Breast epithelium (tissue), 4 donors: ENCODE results near the gene IL1F10. TPM values are rescaled to one million over a fixed set of nuclear protein-coding genes. Genes with fewer than 3 reads are reported as not detected.

Source experiments
- DNase-seq, 2 donors: peaks; one replicate each; pipeline ENCODE4 v3.0.0-alpha.2; 2019; ENCODE audit warnings: low spot score in 2 of 2
- H3K27ac ChIP-seq, 2 donors: fragments of 200-600 bp; sonication (generic) in 1 of 2; one replicate each; pipeline ENCODE4 v1.5.1; 2016 to 2019; ENCODE audit warnings: mild to moderate bottlenecking in 1 of 2
- H3K27me3 ChIP-seq, 2 donors: fragments of 200-600 bp; sonication (generic) in 1 of 2; one replicate each; pipeline versions ENCODE4 v1.5.1 to v1.6.0; 2017 to 2019; ENCODE audit warnings: control low read depth in 1 of 2, mild to moderate bottlenecking in 1 of 2
- H3K36me3 ChIP-seq: fragments of 200-600 bp; one replicate; pipeline ENCODE4 v1.5.1; 2019
- H3K4me1 ChIP-seq, 2 donors: fragments of 200-600 bp; sonication (generic); one replicate each; pipeline ENCODE4 v1.5.1; 2016 to 2019; ENCODE audit warnings: control low read depth in 1 of 2
- H3K4me3 ChIP-seq, 3 donors: fragments of 200-600 bp; sonication (generic); 1 replicate in 2 of 3; 2 replicates in 1 of 3; pipeline ENCODE4 v1.5.1; 2016 to 2019; ENCODE audit warnings: mild to moderate bottlenecking in 3 of 3, moderate library complexity in 2 of 3
- H3K9me3 ChIP-seq, 2 donors: fragments of 200-600 bp; sonication (generic) in 1 of 2; one replicate each; pipeline ENCODE4 v1.5.1; 2016 to 2019; ENCODE audit warnings: control low read depth in 1 of 2
- POLR2A ChIP-seq: fragments of 450-650 bp; IDR thresholded peaks from one replicate; pipeline ENCODE4 v1.6.1; 2016; ENCODE audit warnings: antibody characterized with exemption, mild to moderate bottlenecking, moderate library complexity
- POLR2AphosphoS5 ChIP-seq, 3 donors: sonication (generic); formaldehyde crosslinking; IDR thresholded peaks; one replicate each; pipeline ENCODE4 v1.6.1; 2017; ENCODE audit warnings: antibody characterized with exemption in 3 of 3
- intact Hi-C: fragments of 100-400 bp; cut with DNase I; formaldehyde crosslinking; loops from one replicate; pipeline ENCODE4 v1.15.1; 2023; ENCODE audit warnings: low total_unique reads
- total RNA-seq, 3 donors: library from RNA; depleted of rRNA; stranded (reverse); fragments of >200 nt; gene quantifications; one replicate each; pipeline ENCODE4 v1.1.0, GENCODE V29; 2016
- TF ChIP-seq, protein P1 (sequence below), 3 donors: fragments of 450-650 bp; IDR thresholded peaks; one replicate each; pipeline ENCODE4 v1.5.1; 2016 to 2017; ENCODE audit warnings: antibody characterized with exemption in 3 of 3, mild to moderate bottlenecking in 3 of 3, moderate library complexity in 3 of 3

IL1F10 gene
- total RNA-seq, 3 donors from 2014 or later, result not detected

GRCh38 chr2:113027691-113028090 lies 40.1 kb upstream of the IL1F10 start:
- H3K27ac ChIP-seq, result no peak overlapping the region
- no peaks in the 10 kb centered on the region for H3K36me3 ChIP-seq
- H3K4me1 ChIP-seq, result no peaks in the 10 kb centered on the region
- TF ChIP-seq, protein P1, sequence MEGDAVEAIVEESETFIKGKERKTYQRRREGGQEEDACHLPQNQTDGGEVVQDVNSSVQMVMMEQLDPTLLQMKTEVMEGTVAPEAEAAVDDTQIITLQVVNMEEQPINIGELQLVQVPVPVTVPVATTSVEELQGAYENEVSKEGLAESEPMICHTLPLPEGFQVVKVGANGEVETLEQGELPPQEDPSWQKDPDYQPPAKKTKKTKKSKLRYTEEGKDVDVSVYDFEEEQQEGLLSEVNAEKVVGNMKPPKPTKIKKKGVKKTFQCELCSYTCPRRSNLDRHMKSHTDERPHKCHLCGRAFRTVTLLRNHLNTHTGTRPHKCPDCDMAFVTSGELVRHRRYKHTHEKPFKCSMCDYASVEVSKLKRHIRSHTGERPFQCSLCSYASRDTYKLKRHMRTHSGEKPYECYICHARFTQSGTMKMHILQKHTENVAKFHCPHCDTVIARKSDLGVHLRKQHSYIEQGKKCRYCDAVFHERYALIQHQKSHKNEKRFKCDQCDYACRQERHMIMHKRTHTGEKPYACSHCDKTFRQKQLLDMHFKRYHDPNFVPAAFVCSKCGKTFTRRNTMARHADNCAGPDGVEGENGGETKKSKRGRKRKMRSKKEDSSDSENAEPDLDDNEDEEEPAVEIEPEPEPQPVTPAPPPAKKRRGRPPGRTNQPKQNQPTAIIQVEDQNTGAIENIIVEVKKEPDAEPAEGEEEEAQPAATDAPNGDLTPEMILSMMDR (IDR thresholded peaks at IDR 0.05), result no peak
- peaks cover 0 to 8% of the 10 kb centered on the region in 2 donors for H3K27me3 ChIP-seq
- intact Hi-C loops, result no loop called here
- no peak overlapping the region for H3K4me3 ChIP-seq
- no peaks in the 10 kb centered on the region for H3K9me3 ChIP-seq
- DNase-seq, result no peak

- no peak overlapping the region for H3K4me3 ChIP-seq
- DNase-seq, result no peak
- intact Hi-C loops, result no loop called here
- H3K27ac ChIP-seq, result no peak overlapping the region
- TF ChIP-seq POLR2AphosphoS5 (IDR thresholded peaks at IDR 0.05) (no peak), POLR2A (no peak)
- TF ChIP-seq, protein P1 (IDR thresholded peaks at IDR 0.05), result no peak
- H3K27me3 ChIP-seq, result peaks cover 0 to 8% of the 10 kb centered on the region in 2 donors
- no peaks in the 10 kb centered on the region for H3K9me3 ChIP-seq
- no peaks in the 10 kb centered on the region for H3K4me1 ChIP-seq
- no peaks in the 10 kb centered on the region for H3K36me3 ChIP-seq
These were observed 39.7 kb upstream of the IL1F10 start for GRCh38 chr2:113028112-113028511.

- H3K36me3 ChIP-seq, result no peaks in the 10 kb centered on the region
- no peaks in the 10 kb centered on the region for H3K27me3 ChIP-seq
- no peaks in the 10 kb centered on the region for H3K9me3 ChIP-seq
- no peak for DNase-seq
- H3K4me1 ChIP-seq, result no peaks in the 10 kb centered on the region
- no peak overlapping the region for H3K27ac ChIP-seq
- H3K4me3 ChIP-seq, result no peak overlapping the region
- TF ChIP-seq POLR2A, result no peak
- TF ChIP-seq POLR2AphosphoS5 (IDR thresholded peaks at IDR 0.05), result no peak
- TF ChIP-seq, protein P1 (IDR thresholded peaks at IDR 0.05), result no peak
- intact Hi-C loops, result no loop called here
These were observed 35.0 kb upstream of the IL1F10 start for GRCh38 chr2:113032737-113033136.

DNA sequence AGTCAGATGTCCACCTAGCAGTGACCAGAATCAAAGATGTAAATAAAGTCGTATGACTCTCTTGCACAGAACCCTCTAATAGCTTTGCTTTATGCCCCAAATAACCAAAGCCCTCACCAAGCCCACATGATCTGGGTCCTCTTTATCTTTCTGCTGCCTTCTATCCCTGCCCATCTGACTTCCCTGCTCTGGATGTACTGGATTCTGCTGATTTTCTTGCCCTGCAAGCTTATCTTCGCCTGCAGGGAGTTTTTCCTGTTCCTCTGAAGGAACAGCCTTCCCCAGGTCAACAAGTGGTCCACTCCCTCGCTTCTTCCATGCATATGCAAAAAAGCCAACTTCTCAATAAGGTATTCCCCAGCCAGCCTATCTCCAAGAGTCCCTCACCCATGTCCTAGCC lies 33.8 kb upstream of the IL1F10 start:
- Histone ChIP-seq H3K27me3 (no peaks in the 10 kb centered on the region), H3K4me3 (no peak overlapping the region), H3K4me1 (no peaks in the 10 kb centered on the region), H3K9me3 (no peaks in the 10 kb centered on the region), H3K27ac (no peak overlapping the region), H3K36me3 (no peaks in the 10 kb centered on the region)
- intact Hi-C loops, result no loop called here
- no peak for DNase-seq
- no peak for TF ChIP-seq POLR2A
- TF ChIP-seq POLR2AphosphoS5 (IDR thresholded peaks at IDR 0.05), result no peak
- TF ChIP-seq, protein P1 (IDR thresholded peaks at IDR 0.05), result no peak

DNA sequence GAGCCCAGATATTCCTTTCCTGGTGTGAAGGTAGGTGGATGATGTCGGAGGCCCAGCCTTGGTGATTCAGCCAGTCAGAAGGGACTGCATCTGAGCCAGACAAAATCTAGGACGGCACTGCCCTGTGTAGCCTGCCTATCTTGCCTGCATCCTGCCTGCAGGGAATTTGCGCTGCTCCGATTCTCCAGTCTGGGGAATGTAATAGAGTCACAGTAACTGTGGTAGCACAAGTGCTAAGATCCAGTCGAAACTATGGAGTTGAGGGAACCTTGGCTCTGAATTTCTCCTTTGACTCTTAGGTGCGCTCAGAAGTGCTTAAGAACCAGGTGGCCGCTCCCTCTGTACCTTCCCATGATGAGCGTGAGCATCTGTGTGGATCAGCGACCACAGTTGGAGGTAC lies 31.0 kb upstream of the IL1F10 start:
- Histone ChIP-seq H3K9me3 (no peaks in the 10 kb centered on the region), H3K27me3 (no peaks in the 10 kb centered on the region), H3K4me3 (no peak overlapping the region), H3K27ac (no peak overlapping the region), H3K36me3 (no peaks in the 10 kb centered on the region), H3K4me1 (no peaks in the 10 kb centered on the region)
- intact Hi-C loops, result no loop called here
- TF ChIP-seq POLR2AphosphoS5 (IDR thresholded peaks at IDR 0.05), result no peak
- TF ChIP-seq, protein P1 (IDR thresholded peaks at IDR 0.05), result no peak
- TF ChIP-seq POLR2A, result no peak
- no peak for DNase-seq
